Type B pancreatic cell (in vitro differentiated cells): Measurements from ENCODE around the gene CPEB4. TPM values are rescaled to one million over a fixed set of nuclear protein-coding genes. Genes with fewer than 3 reads are reported as not detected.
A peak's percentile ranks its signal among the peaks of the same experiment; 100 is the strongest.

Experiments
- DNase-seq: peaks from one replicate; pipeline ENCODE4 v3.0.0; 2021; ENCODE audit warnings: mixed read lengths; ENCODE audit not compliant: unreplicated experiment; ENCODE audit errors: extremely low spot score
- H3K27ac Mint-ChIP-seq: 2 replicates; pipeline ENCODE4 v1.8.0; 2021; ENCODE audit warnings: mild to moderate bottlenecking, mixed read lengths
- H3K27me3 Mint-ChIP-seq: 2 replicates; pipeline ENCODE4 v1.8.0; 2021; ENCODE audit warnings: mixed read lengths
- H3K36me3 Mint-ChIP-seq: 2 replicates; pipeline ENCODE4 v1.8.0; 2021; ENCODE audit warnings: mixed read lengths
- H3K4me1 Mint-ChIP-seq: one replicate; pipeline ENCODE4 v1.8.0; 2021; ENCODE audit warnings: mixed read lengths; ENCODE audit not compliant: unreplicated experiment
- H3K4me3 Mint-ChIP-seq: 2 replicates; pipeline ENCODE4 v1.8.0; 2021; ENCODE audit warnings: mild to moderate bottlenecking, mixed read lengths
- H3K9me3 Mint-ChIP-seq: 2 replicates; pipeline ENCODE4 v1.8.0; 2021; ENCODE audit warnings: mixed read lengths
- CTCF ChIP-seq: fragments of 200-600 bp; sonication (generic); conservative IDR thresholded peaks from 2 replicates; pipeline ENCODE4 v1.5.0; 2021; ENCODE audit warnings: antibody characterized with exemption, mild to moderate bottlenecking
- total RNA-seq: library from RNA; stranded (reverse); gene quantifications from 2 replicates; pipeline ENCODE4 v1.2.1, GENCODE V29; 2021; ENCODE audit warnings: low replicate concordance

CPEB4 gene
- total RNA-seq, 1 donor from 2014 or later, result 53.2 TPM

GRCh38 chr5:173857234-173857633 is 30.9 kb upstream of the CPEB4 start:
- Mint-ChIP-seq H3K9me3 (no peaks in the 10 kb centered on the region), H3K27me3 (no peaks in the 10 kb centered on the region), H3K4me1 (peaks cover 45% of the 10 kb centered on the region), H3K27ac (no peak overlapping the region), H3K4me3 (no peak overlapping the region), H3K36me3 (no peaks in the 10 kb centered on the region)
- no peak for TF ChIP-seq CTCF
- DNase-seq, result no peak

- Mint-ChIP-seq H3K9me3 (no peaks in the 10 kb centered on the region), H3K27me3 (no peaks in the 10 kb centered on the region), H3K4me3 (peak overlapping the region; percentile 34), H3K27ac (peak overlapping the region; percentile 97), H3K36me3 (no peaks in the 10 kb centered on the region), H3K4me1 (peaks cover 45% of the 10 kb centered on the region)
- DNase-seq, result no peak
- no peak for TF ChIP-seq CTCF
Observed at GRCh38 chr5:173858021-173858669, 30.0 kb upstream of the CPEB4 start.

DNA sequence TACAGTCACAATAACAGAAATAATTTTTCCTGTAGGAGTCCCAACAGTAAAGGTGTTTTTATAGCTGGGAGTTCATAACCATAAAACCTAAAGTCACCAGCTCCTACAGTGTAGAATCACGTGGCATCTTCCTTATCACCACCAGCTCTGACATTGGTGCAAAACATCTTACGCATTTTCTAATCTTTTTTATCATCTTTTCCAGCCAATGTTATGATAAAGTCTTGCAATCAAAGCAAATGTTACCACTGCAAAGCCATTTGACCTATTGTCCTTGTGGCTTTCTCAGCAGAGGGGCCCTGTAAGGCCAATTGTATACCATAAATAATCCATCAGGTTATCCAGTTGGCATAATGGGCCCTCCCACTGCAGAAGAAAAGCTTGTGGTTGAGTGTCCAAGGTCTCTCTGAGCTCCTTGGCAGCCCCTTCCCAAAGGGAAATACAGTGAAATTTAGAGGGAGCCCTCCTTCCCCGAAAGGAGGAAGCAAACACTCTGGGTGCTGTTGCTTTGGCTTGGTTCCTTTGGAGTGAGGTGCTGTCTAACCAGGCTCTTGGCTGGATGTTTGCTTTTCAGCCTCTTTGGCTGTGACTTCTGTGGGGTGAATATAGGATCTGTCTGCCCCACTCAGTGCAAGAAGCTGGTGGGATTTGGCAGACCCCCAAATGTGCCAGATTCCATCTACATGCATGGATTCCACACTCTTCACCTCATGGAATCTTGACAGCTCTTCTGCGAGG is 29.3 kb upstream of the CPEB4 start:
- H3K27ac Mint-ChIP-seq, result peak overlapping the region; percentile 97
- peak overlapping the region; percentile 71 for H3K4me3 Mint-ChIP-seq
- H3K36me3 Mint-ChIP-seq, result no peaks in the 10 kb centered on the region
- peaks cover 44% of the 10 kb centered on the region for H3K4me1 Mint-ChIP-seq
- no peak for TF ChIP-seq CTCF
- H3K9me3 Mint-ChIP-seq, result no peaks in the 10 kb centered on the region
- no peaks in the 10 kb centered on the region for H3K27me3 Mint-ChIP-seq
- DNase-seq, result no peak

- H3K9me3 Mint-ChIP-seq, result no peaks in the 10 kb centered on the region
- peak overlapping the region; percentile 97 for H3K27ac Mint-ChIP-seq
- no peaks in the 10 kb centered on the region for H3K27me3 Mint-ChIP-seq
- H3K4me3 Mint-ChIP-seq, result peak overlapping the region; percentile 71
- TF ChIP-seq CTCF, result no peak
- H3K4me1 Mint-ChIP-seq, result peaks cover 46% of the 10 kb centered on the region
- no peak for DNase-seq
- no peaks in the 10 kb centered on the region for H3K36me3 Mint-ChIP-seq
Observed at GRCh38 chr5:173859408-173860159, 28.6 kb upstream of the CPEB4 start.

DNA sequence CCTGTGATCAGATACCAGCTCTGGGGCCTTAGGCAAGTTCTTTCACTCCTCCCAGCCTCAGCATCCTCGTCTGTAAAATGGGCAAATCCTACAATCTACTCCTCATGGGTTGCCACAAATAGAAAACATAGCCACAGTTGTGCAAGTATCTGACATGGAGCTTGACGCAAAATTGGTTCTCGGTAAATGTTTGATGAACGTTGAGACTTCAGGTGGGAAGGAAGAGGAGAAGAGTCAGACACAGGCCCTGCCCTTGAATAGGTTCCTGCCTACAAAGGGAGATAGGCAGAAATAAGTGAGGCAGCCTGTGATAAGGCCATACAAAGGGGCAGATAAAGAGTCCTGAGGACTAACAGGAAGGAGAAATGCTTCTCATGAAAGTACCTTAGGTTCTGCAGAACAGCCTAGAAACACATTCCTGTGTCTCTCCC is 26.1 kb upstream of the CPEB4 start:
- Mint-ChIP-seq H3K4me1 (peaks cover 31% of the 10 kb centered on the region), H3K9me3 (no peaks in the 10 kb centered on the region), H3K36me3 (no peaks in the 10 kb centered on the region), H3K4me3 (no peak overlapping the region), H3K27me3 (no peaks in the 10 kb centered on the region), H3K27ac (peak overlapping the region; percentile 14)
- TF ChIP-seq CTCF, result no peak
- no peak for DNase-seq
